ENCODE measurements around the gene SMG7. TPM values are rescaled to one million over a fixed set of nuclear protein-coding genes. Genes with fewer than 3 reads are reported as not detected.

The SMG7 gene
- total RNA-seq, 1 experiment from 2014 or later, result 65.2 TPM

- H3K9me3 ChIP-seq (ENCODE audit: control insufficient read depth, insufficient read depth, low read depth, low read length), result no peaks in the 10 kb centered on the region
- no peaks in the 10 kb centered on the region for H3K4me1 ChIP-seq (ENCODE audit: control insufficient read depth, insufficient read depth, low read length)
- H3K27ac ChIP-seq (ENCODE audit: low read length), result no peak overlapping the region
- no peaks in the 10 kb centered on the region for H3K36me3 ChIP-seq (ENCODE audit: control insufficient read depth, insufficient read depth, low read length)
- ChIA-PET POLR2A (no interaction called here), CTCF (no interaction called here)
- no peaks in the 10 kb centered on the region for H3K27me3 ChIP-seq (ENCODE audit: control insufficient read depth, insufficient read depth, low read length)
- intact Hi-C loops (cut with micrococcal nuclease; ENCODE audit: unreplicated experiment), result no loop called here
- no TSS peak for BruUV-seq (replicated peaks)
- in situ Hi-C loops (cut with HindIII; ENCODE audit: low pct_unique_long_range_greater_than_20kb, low sequenced_read_pairs), result no loop called here
- no peak overlapping the region for H3K4me3 ChIP-seq (ENCODE audit: low read depth in 2 of 2, low read length in 2 of 2)
- no peak for TF ChIP-seq POLR2AphosphoS5 (IDR thresholded peaks at IDR 0.05; ENCODE audit: low read depth, low read length)
- TF ChIP-seq CTCF (IDR thresholded peaks at IDR 0.05), result no peak
- no peak for TF ChIP-seq REST (IDR thresholded peaks at IDR 0.05; ENCODE audit: insufficient read depth in 1 of 2, low read depth in 2 of 2, low read length in 1 of 2)
- TF ChIP-seq SIN3A (IDR thresholded peaks at IDR 0.05; ENCODE audit: borderline replicate concordance, insufficient read depth, low read depth, low read length), result no peak
- no peak for TF ChIP-seq TCF7L2 (IDR thresholded peaks at IDR 0.05; ENCODE audit: low read depth, low read length)
- ATAC-seq, result no peak
- no peak for DNase-seq (ENCODE audit: low read depth, low spot score)
Measured at GRCh38 chr1:183498342-183498991, 26.2 kb downstream of the SMG7 start.

GRCh38 chr1:183505454-183506089 lies 33.3 kb downstream of the SMG7 start:
- Histone ChIP-seq H3K36me3 (ENCODE audit: control insufficient read depth, insufficient read depth, low read length) (no peaks in the 10 kb centered on the region), H3K27ac (ENCODE audit: low read length) (no peak overlapping the region), H3K4me3 (ENCODE audit: low read depth in 2 of 2, low read length in 2 of 2) (no peak overlapping the region), H3K27me3 (ENCODE audit: control insufficient read depth, insufficient read depth, low read length) (no peaks in the 10 kb centered on the region), H3K9me3 (ENCODE audit: control insufficient read depth, insufficient read depth, low read depth, low read length) (no peaks in the 10 kb centered on the region), H3K4me1 (ENCODE audit: control insufficient read depth, insufficient read depth, low read length) (peaks cover 4% of the 10 kb centered on the region; the same call in 1 of the 2 replicates)
- POLR2A ChIA-PET, result no interaction called here
- in situ Hi-C loops (cut with HindIII; ENCODE audit: low pct_unique_long_range_greater_than_20kb, low sequenced_read_pairs), result no loop called here
- BruUV-seq (replicated peaks), result no TSS peak
- ATAC-seq, result no peak
- intact Hi-C loops (cut with micrococcal nuclease; ENCODE audit: unreplicated experiment), result no loop called here
- TF ChIP-seq REST (IDR thresholded peaks at IDR 0.05; ENCODE audit: insufficient read depth in 1 of 2, low read depth in 2 of 2, low read length in 1 of 2) (no peak), POLR2AphosphoS5 (IDR thresholded peaks at IDR 0.05; ENCODE audit: low read depth, low read length) (no peak), CTCF (IDR thresholded peaks at IDR 0.05) (no peak), TCF7L2 (IDR thresholded peaks at IDR 0.05; ENCODE audit: low read depth, low read length) (no peak), SIN3A (IDR thresholded peaks at IDR 0.05; ENCODE audit: borderline replicate concordance, insufficient read depth, low read depth, low read length) (no peak)
- no peak for DNase-seq (ENCODE audit: low read depth, low spot score)
- CTCF ChIA-PET, result interaction anchor here (0.6 kb wide), 1 partner anchor 280 kb away, joined by 6 read pairs; no protein-coding TSS in a partner anchor
